GM19452 (cell line): ENCODE results near the gene PPM1D.
"Not testable (repeated sequence)": the region's sequence is repeated elsewhere in the genome, so short reads cannot be mapped to it uniquely, and the experiment has no call there.

Source experiments
- ATAC-seq: cut with Tn5 transposase; IDR thresholded peaks from one replicate; pipeline ENCODE4 v1.9.1; 2021; ENCODE audit not compliant: unreplicated experiment

PPM1D gene

DNA sequence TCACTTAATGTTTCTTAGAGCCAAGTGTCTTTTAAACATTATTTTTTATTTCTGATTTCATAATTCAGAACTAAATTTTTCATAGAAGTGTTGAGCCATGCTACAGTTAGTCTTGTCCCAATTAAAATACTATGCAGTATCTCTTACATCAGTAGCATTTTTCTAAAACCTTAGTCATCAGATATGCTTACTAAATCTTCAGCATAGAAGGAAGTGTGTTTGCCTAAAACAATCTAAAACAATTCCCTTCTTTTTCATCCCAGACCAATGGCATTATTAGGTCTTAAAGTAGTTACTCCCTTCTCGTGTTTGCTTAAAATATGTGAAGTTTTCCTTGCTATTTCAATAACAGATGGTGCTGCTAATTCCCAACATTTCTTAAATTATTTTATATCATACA lies 64.0 kb downstream of the PPM1D start:
- no peak for ATAC-seq

DNA sequence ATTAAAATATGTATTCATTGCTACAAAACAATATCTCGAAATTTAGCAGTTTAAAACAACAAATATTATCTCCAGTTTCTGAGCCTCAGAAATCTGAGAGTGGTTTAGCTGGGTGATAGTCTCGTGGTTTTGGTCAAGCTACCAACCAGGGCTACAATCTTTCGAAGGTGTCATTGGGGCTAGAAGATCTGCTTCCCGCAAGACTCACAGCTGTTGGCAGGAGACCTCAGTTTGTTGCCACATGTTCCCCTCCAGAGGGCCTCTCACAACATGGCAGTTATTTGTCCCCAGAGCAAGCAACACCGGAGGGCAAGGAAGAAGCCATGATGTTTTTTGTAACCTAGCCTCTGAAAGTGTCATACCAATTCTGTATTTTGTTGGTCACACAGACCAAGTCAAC lies 65.6 kb downstream of the PPM1D start:
- no peak for ATAC-seq

DNA sequence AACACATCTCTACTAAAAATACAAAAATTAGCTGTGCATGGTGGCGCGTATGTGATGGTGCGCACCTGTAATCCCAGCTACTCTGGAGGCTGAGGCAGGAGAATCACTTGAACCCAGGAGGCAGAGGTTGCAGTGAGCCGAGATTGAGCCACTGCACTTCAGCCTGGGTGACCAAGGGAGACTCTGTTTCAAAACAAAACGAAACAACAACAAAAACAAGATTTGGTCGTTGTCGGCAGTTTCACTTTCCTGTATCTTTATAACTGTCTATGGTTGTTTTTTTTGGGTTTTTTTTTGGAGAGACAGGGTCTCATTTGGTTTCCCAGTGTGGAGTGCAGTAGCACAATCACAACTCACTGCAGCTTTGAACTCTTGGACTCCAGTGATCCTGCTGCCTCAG lies 68.7 kb downstream of the PPM1D start:
- ATAC-seq, result not testable (repeated sequence)

DNA sequence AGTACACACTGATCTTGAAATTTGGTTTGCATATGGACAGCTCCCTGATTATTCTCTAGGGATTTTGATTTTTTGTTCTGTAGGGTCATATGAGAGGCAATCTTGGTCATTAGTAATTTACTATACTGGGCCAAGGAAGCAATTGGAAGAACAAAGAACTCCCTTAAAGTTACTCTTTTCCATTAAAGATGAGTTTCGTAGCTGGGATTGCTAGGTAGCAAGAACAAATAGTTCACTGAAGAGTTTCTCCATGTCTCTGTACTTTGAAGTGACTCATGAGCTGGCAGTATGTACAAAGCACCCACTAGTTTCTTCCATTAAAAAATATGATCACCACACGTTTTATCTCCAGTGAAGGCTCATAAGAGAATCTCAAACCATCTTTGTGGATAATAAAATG lies 71.5 kb downstream of the PPM1D start:
- ATAC-seq, result no peak

DNA sequence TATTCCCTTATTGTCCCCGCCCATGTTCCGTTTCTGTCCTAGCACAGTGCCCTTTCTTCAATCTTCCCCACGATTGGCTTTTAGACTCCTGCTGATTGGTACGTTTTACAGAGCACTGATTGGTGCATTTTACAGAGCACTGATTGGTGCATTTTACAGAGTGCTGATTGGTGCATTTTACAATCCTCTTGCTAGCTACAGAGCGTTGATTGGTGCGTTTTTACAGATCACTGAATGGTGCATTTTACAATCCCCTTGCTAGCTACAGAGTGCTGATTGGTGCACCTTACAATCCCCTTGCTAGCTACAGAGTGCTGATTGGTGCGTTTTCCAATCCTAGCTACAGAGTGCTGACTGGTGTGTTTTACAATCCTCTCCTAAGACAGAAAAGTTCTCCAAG lies 74.6 kb downstream of the PPM1D start:
- ATAC-seq, result not testable (repeated sequence)

DNA sequence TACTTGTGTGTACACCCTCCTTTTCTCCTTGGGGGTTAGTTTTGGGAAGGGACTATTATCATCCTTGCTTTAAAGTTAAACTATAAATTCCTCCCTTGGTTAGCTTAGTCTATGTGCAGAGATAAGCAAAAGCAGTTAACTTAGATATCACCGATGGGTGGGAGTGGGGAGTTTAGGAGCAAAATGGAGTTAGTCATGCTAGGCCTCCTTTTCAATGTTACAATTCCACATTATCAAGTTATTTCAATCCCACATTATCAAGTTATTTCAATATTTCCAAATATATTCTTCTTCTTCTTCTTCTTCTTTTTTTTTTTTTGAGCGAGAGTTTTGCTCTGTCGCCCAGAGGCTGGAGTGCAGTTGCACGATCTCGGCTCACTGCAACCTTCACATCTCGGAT lies 76.0 kb downstream of the PPM1D start:
- no peak for ATAC-seq

DNA sequence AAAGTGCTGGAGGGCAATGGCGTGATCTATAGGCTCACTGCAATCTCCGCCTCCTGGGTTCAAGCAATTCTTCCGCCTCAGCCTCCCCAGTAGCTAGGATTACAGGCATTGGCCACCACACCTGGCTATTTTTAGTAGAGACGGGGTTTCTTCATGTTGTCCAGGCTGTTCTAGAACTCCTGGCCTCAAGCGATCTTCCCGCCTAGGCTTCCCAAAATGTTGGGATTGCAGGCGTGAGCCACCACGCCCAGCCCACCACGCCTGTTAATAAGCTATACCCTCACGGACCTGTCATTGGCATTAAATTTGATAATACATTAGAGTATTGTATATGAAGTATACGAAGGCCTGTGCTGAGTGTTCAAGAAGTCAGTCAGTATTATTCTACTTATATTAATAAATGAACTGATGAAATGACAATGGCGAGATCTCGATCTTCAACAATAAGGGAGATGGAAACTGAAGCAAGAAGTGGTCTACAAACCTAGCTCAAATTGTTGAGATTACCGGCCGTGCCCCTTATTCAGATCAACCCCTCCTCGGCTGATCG lies 76.8 kb downstream of the PPM1D start:
- no peak for ATAC-seq

DNA sequence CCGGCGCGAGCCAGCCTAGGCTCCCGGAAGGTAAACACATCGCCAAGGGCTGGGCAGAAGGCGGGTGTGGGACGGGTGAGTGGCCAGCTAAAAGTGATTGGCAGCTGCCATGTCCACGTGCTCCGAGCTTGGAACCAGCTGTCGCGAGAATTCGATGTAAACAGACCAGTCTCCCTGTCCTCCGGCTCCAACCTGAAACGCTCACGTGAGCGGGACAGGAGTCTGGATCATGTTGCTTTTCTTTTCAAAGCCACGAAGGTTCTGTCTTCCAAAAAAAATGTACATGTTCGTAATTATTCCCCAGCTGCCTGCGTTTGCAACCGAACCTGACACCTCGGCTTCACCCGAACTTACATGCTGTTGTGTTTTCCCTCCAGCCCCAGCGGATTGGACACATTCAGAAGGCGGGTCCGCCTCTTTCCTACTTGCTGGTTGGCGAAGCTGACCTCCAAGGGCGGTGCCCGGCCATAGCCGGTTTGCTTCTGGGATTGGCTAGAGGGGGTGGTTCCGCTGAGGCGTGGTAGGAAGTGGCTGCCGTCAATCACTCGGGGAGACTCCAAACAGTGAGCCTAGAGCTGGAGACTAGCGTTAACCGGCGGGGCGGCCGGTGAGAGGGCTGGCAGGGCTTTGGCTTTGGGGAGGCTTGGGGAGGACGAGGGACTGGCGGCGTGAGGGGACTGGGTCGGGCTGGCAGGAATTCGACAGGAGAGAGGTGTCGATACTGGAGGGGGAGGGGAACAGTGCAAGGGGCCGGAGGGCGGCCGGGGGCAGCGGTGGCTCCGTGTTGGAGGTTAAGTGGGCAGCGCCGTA lies 77.5 kb downstream of the PPM1D start, which contains the start of gene BCAS3:
TSS of gene BCAS3 (plus strand) at position 544 of the 810 bp plus-strand sequence.
- peak; percentile 97 for ATAC-seq

DNA sequence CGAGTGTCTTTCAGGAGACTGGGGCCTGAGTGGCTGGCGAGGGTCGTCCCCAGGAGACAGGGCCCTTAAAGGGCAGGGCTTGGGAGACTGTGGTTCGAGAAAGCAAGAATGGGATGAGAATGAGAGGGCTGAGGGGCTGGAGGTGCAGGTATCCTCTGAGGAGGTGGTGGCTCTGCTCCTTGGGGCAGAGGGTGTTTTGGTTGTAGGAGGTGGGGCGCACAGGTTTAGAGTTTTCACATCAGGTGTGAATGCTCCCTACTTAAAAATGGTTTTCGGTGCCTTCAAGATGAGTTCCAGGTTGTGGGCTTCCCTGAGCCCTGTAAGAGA lies 78.1 kb downstream of the PPM1D start:
- ATAC-seq, result no peak

DNA sequence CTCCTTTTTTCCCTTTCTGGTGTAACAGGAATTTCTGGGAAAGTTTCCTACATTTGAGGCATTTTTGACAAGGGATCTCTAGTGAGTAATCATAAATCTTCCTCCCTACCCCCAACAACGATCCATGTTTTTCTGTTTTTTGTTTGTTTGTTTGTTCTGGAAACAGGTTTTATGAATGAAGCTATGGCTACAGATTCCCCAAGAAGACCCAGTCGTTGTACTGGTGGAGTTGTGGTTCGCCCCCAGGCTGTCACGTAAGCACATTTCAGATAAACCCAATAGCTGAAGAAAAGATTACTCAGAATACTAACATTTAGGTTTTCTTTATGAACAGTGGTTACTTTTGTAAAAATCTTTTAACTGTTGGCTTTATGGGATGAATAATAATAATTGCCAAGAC lies 79.3 kb downstream of the PPM1D start:
- ATAC-seq, result no peak

DNA sequence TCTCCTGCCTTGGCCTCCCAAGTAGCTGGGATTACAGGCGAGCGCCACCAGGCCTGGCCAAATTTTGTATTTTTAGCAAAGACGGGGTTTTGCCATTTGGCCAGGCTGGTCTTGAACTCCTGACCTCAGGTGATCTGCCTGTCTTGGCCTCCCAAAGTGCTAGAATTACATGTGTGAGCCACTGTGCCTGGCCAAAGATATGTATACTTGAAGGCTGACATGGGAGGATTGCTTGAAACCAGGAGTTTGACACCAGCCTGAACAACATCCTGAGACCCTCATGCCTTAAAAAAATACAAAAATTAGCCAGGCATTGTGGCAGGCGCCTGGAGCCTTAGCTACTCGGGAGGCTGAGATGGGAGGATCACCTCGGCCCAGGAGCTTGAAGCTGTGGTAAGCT lies 80.8 kb downstream of the PPM1D start:
- no peak for ATAC-seq

DNA sequence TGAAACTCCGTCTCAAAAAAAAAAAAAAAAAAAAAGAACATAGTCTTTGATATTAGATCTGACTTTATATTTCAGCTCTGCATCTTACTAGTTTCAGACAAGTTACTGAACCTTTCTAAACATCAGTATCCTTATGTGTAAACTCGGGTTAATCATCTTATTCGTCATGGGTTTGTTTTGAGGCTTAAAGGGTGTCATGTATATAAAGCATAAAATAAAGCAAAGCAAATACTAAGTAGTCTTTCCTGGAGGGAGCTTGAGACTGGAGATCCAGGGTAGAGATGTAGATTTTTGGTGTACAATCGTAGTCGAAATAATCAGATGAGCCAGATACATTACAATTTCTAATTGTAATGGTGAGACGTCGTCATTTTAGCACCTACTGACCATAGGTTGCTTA lies 85.4 kb downstream of the PPM1D start:
- no peak for ATAC-seq

DNA sequence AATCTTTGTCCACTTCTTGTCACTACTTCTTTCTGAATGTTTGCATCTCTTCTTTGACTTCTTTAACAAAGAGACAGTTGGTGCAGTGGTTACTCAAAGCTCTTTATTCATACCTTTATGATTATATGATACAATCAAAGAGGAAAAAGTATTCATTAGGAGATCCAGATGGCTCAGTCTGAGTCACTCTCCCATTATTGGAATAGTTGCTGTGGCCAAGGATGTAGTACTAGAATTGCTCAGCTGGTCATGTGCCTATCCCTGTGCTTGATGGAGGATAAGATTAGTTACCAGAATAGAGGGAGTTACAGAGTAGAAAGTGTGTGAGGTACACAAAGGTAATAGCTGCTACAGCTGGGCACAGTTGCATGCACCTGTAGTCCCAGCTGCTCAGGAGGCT lies 96.0 kb downstream of the PPM1D start:
- no peak for ATAC-seq

DNA sequence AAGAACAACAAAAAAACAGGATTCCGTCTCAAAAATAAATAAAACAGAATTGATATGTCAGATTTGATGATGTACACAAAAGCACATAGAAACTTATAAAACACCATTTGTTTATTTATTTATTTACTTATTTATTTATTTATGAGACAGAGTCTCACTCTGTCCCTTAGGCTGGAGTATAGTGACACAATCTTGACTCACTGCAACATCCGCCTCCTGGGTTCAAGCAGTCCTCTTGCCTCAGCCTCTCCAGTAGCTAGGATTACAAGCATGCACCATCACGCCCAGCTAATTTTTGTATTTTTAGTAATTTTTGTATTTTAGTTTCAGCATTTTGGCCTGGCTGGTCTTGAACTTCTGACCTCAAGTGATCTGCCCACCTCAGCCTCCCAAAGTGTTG lies 99.1 kb downstream of the PPM1D start:
- no peak for ATAC-seq

DNA sequence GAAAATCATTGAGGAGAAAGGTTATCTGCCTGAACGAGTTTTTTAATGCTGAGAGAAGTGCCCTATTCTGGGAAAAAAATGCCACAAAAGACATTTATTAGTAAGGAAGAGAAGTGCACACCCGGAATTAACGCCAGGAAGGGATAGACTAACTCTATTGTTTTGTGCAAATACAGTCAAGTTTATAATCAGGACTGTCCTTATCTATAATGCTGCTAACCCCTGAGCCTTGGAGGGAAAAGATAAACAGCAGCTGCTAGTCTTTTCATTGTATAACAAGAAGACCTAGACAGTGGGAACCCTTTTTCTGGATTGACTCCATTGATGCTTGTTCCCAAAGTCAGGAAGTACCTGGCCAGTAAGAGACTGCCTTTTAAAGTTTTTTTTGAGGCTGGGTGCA lies 104.2 kb downstream of the PPM1D start:
- ATAC-seq, result no peak

DNA sequence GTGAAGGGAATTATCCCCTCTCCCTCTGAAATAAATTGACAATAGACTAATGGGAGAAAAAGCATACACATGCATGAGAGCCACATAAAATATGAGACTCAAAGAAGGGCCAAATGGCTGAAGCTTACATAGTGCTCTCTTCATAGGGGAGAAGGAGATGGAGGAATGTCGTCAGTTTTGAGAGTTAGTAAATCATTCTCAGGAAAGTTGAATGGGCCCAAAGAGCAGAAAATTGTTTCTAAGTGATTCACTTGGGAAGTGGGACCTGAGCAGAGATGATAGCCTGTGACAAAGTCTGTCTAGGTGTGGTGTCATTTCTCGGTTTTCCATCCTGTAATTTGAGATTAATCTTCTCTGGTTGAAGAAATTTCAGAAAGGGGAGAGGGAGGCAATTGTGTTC lies 112.7 kb downstream of the PPM1D start:
- ATAC-seq, result no peak

DNA sequence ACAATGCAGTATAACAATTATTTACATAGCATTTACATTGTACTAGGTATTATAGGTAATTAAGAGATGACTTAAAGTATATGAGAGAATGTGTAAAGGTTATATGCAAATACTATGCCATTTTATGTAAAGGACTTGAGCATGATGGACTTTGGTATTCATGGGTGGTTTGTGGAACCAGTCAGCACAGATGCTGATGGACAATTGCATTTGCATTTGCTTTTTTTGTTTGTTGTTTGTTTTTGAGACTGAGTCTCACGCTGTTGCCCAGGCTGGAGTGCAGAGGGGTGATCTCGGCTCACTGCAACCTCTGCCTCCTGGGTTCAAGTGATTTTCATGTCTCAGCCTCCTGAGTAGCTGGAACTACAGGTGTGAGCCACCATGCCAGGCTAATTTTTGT lies 113.6 kb downstream of the PPM1D start:
- ATAC-seq, result no peak
